K562 (cell line): ENCODE data around the gene ECSIT. TPM values are rescaled to one million over a fixed set of nuclear protein-coding genes. Genes with fewer than 3 reads are reported as not detected.

ENCODE experiments used
- BRF2 ChIP-seq: IDR thresholded peaks from 3 replicates; pipeline ENCODE4 v1.6.1; 2011; ENCODE audit warnings: borderline replicate concordance, mild to moderate bottlenecking; ENCODE audit not compliant: insufficient read length, insufficient read depth
- CCNT2 ChIP-seq: IDR thresholded peaks from 2 replicates; pipeline ENCODE4 v1.6.1; 2011; ENCODE audit warnings: borderline replicate concordance, low read depth, mild to moderate bottlenecking, moderate library complexity, mixed read lengths, low read length; ENCODE audit not compliant: insufficient read length; ENCODE audit errors: extremely low read depth
- CUX1 ChIP-seq: fragments of 200-800 bp; sonication (Bioruptor generic); IDR thresholded peaks from 2 replicates; pipeline ENCODE4 v1.6.1; 2016; ENCODE audit warnings: missing genetic modification characterization, missing compliant biosample characterization
- DPF2 ChIP-seq: fragments of 450-650 bp; IDR thresholded peaks from 2 replicates; pipeline ENCODE4 v1.6.1; 2016
- GATA2 ChIP-seq: sonication (generic); formaldehyde crosslinking; IDR thresholded peaks from 2 replicates; pipeline ENCODE4 v1.4.0; 2020; ENCODE audit warnings: mild to moderate bottlenecking, missing genetic modification reagents
- HSF4 ChIP-seq: fragments of 250-450 bp; sonication (Bioruptor Pico); IDR thresholded peaks from 2 replicates; pipeline ENCODE4 v2.1.2; 2022; ENCODE audit warnings: mild to moderate bottlenecking, moderate library complexity, borderline replicate concordance
- MAZ ChIP-seq, 2 experiments: fragments of 450-650 bp in 1 of 2; sonication (generic) in 1 of 2; formaldehyde crosslinking; IDR thresholded peaks in 1 of 2; conservative IDR thresholded peaks in 1 of 2; 2 replicates each; pipeline versions ENCODE4 v1.4.0 to v1.5.0; 2020; ENCODE audit warnings: mild to moderate bottlenecking in 1 of 2, missing genetic modification reagents in 1 of 2
- MEF2D ChIP-seq: conservative IDR thresholded peaks from 2 replicates; pipeline ENCODE4 v1.6.1; 2016; ENCODE audit warnings: low read depth, missing genetic modification characterization, missing compliant biosample characterization
- NELFE ChIP-seq: IDR thresholded peaks from 2 replicates; pipeline ENCODE4 v1.6.1; 2011; ENCODE audit warnings: mild to moderate bottlenecking; ENCODE audit not compliant: insufficient read depth, insufficient read length
- PYGO2 ChIP-seq: fragments of 450-650 bp; IDR thresholded peaks from 2 replicates; pipeline ENCODE4 v1.6.1; 2016; ENCODE audit warnings: mild to moderate bottlenecking, missing genetic modification characterization, moderate library complexity, missing compliant biosample characterization
- SAFB ChIP-seq: fragments of 200-400 bp; formaldehyde crosslinking; IDR thresholded peaks from 2 replicates; pipeline ENCODE4 v1.6.1; 2017; ENCODE audit warnings: low read depth, low read length, borderline replicate concordance
- SMAD4 ChIP-seq: fragments of 250-450 bp; sonication (Bioruptor Pico); conservative IDR thresholded peaks from 2 replicates; pipeline ENCODE4 v1.8.0; 2021; ENCODE audit warnings: inconsistent platforms, mild to moderate bottlenecking, moderate library complexity
- TRIM25 ChIP-seq: fragments of 450-650 bp; IDR thresholded peaks from 2 replicates; pipeline ENCODE4 v1.7.0; 2016; ENCODE audit warnings: borderline replicate concordance
- ZNF140 ChIP-seq: fragments of 250-450 bp; sonication (Bioruptor Pico); IDR thresholded peaks from 2 replicates; pipeline ENCODE4 v1.8.0; 2021; ENCODE audit warnings: moderate library complexity, mild to moderate bottlenecking, inconsistent platforms
- ZNF785 ChIP-seq: fragments of 250-450 bp; sonication (Bioruptor Pico); IDR thresholded peaks from 2 replicates; pipeline ENCODE4 v1.4.0; 2020; ENCODE audit warnings: mild to moderate bottlenecking
- polyA plus RNA-seq, 8 experiments: library from polyadenylated mRNA; depleted of rRNA in 4 of 8; stranded (reverse) in 5 of 8; unstranded in 3 of 8; fragments of >200 nt; fragmentation: Nextera tagmentation in 2 of 8; fragmentation: Illumina TruSeq in 1 of 8; extraction: Ambion mirVana in 2 of 8; extraction: Trizol in 1 of 8; gene quantifications; 2 replicates each; pipeline versions ENCODE4 v1.2.1 to v1.2.3, GENCODE V29; 2011 to 2014; ENCODE audit warnings: inconsistent platforms in 1 of 8, missing spikeins in 1 of 8
- total RNA-seq, 7 experiments: library from RNA; depleted of rRNA in 6 of 7; stranded (reverse); fragments of >200 nt in 6 of 7; fragmentation: Illumina TruSeq in 2 of 7; extraction: Trizol in 2 of 7; gene quantifications; 2 replicates each; pipeline versions ENCODE4 v1.2.1 to v1.2.3, GENCODE V29; 2011 to 2021; ENCODE audit warnings: low replicate concordance in 1 of 7

ECSIT gene
- total and polyA plus RNA-seq, 9 of the 15 experiments (the other 6 are each of a cell fraction or from before 2014, with no cell fraction given), result 1.1 to 82.5 (median 43.9) TPM

GRCh38 chr19:11535792-11536595 lies 7.1 kb upstream of the ECSIT start (continued):
- TF ChIP-seq CUX1 (CRISPR knock-in tag), result no peak
- TF ChIP-seq DPF2, result peak; percentile 73; the same call in 1 of the 2 replicates
- TF ChIP-seq SMAD4, result peak; percentile 86
- TF ChIP-seq HSF4 (CRISPR knock-in tag), result no peak
- TF ChIP-seq GATA2 (CRISPR knock-in tag), result no peak
- TF ChIP-seq PYGO2 (tag), result no peak
- peak; percentile 97 for TF ChIP-seq CCNT2
- peak; percentile 94 to 98 for TF ChIP-seq MAZ (CRISPR knock-in tag; conservative IDR thresholded peaks at IDR 0.05 in 1 of 2, IDR thresholded peaks at IDR 0.05 in 1 of 2)
- TF ChIP-seq BRF2, result no peak
- 0 out of 2 replicates have a peak, but pooled peaks have one; percentile 75 for TF ChIP-seq TRIM25
- no peak for TF ChIP-seq NELFE
- peak; percentile 51; the same call in 1 of the 2 replicates for TF ChIP-seq MEF2D (tag)
- TF ChIP-seq SAFB, result no peak
- no peak for TF ChIP-seq ZNF140
- no peak for TF ChIP-seq ZNF785 (CRISPR knock-in tag)
